Keratinocyte (primary cell): ENCODE measurements around the gene OTOS. TPM values are rescaled to one million over a fixed set of nuclear protein-coding genes. Genes with fewer than 3 reads are reported as not detected.

Source experiments
- DNase-seq: peaks from one replicate; pipeline ENCODE4 v3.0.0-alpha.2; 2011; ENCODE audit warnings: low read depth, missing footprints, low spot score
- FAIRE-seq: peaks from 2 replicates; lab custom pipeline; 2011; peaks lifted over from hg19 to GRCh38; lab: Jason Lieb, UNC
- H2AFZ ChIP-seq: 2 replicates; pipeline ENCODE4 v1.6.0; 2012; ENCODE audit warnings: low read length, control low read depth, inconsistent platforms; ENCODE audit not compliant: control insufficient read depth
- H3K27ac ChIP-seq: 2 replicates; pipeline ENCODE4 v1.5.1; 2011; ENCODE audit warnings: low read length; ENCODE audit not compliant: control insufficient read depth, insufficient read depth
- H3K27me3 ChIP-seq: 3 replicates; pipeline ENCODE4 v1.6.0; 2011; ENCODE audit warnings: low read length; ENCODE audit not compliant: control insufficient read depth, insufficient read depth; ENCODE audit errors: extremely low read depth
- H3K36me3 ChIP-seq, 2 experiments: 2 replicates in 1 of 2; 3 replicates in 1 of 2; pipeline ENCODE4 v1.5.1; 2011; ENCODE audit warnings: low read length in 2 of 2, mild to moderate bottlenecking in 1 of 2; ENCODE audit not compliant: control insufficient read depth in 2 of 2, insufficient read depth in 2 of 2; ENCODE audit errors: extremely low read depth in 1 of 2
- H3K4me1 ChIP-seq: 3 replicates; pipeline ENCODE4 v1.5.1; 2011; ENCODE audit warnings: low read length; ENCODE audit not compliant: control insufficient read depth, insufficient read depth; ENCODE audit errors: extremely low read depth
- H3K4me2 ChIP-seq: 3 replicates; pipeline ENCODE4 v1.6.0; 2011; ENCODE audit warnings: low read depth, low read length; ENCODE audit not compliant: control insufficient read depth, insufficient read depth; ENCODE audit errors: extremely low read depth
- H3K4me3 ChIP-seq, 3 experiments: fragments of 200-600 bp in 1 of 3; sonication (generic) in 1 of 3; 2 replicates in 2 of 3; 3 replicates in 1 of 3; pipeline ENCODE4 v1.5.1; 2011 to 2016; ENCODE audit warnings: low read length in 3 of 3, mild to moderate bottlenecking in 3 of 3, control low read depth in 2 of 3, inconsistent platforms in 1 of 3, low read depth in 1 of 3, mixed read lengths in 1 of 3, mixed run types in 1 of 3, moderate library complexity in 1 of 3; ENCODE audit not compliant: control insufficient read depth in 2 of 3, insufficient read depth in 2 of 3; ENCODE audit errors: extremely low read depth in 1 of 3
- H3K79me2 ChIP-seq: 2 replicates; pipeline ENCODE4 v1.6.0; 2012; ENCODE audit warnings: low read length; ENCODE audit not compliant: control insufficient read depth, insufficient read depth
- H3K9ac ChIP-seq: 3 replicates; pipeline ENCODE4 v1.6.0; 2011; ENCODE audit warnings: low read length; ENCODE audit not compliant: control insufficient read depth, insufficient read depth; ENCODE audit errors: extremely low read depth
- H3K9me1 ChIP-seq: 3 replicates; pipeline ENCODE4 v1.6.0; 2011; ENCODE audit warnings: low read length; ENCODE audit not compliant: control insufficient read depth, insufficient read depth; ENCODE audit errors: extremely low read depth
- H3K9me3 ChIP-seq: 2 replicates; pipeline ENCODE4 v1.5.1; 2012; ENCODE audit warnings: low read depth, low read length; ENCODE audit not compliant: control insufficient read depth
- H4K20me1 ChIP-seq: 3 replicates; pipeline ENCODE4 v1.6.0; 2011; ENCODE audit warnings: low read length; ENCODE audit not compliant: control insufficient read depth, insufficient read depth; ENCODE audit errors: extremely low read depth
- EZH2 ChIP-seq: IDR thresholded peaks from one replicate; pipeline ENCODE4 v1.6.1; 2012; ENCODE audit warnings: inconsistent platforms, mild to moderate bottlenecking, low read length, moderate library complexity
- dilution Hi-C: fragments of 300-500 bp; cut with MboI; formaldehyde crosslinking; loops from one replicate; pipeline ENCODE4 v1.7.0; 2020; ENCODE audit warnings: low sequenced_read_pairs; ENCODE audit not compliant: extremely low pct_ligation_motif_present
- polyA plus RNA-seq, 5 experiments: library from polyadenylated mRNA; depleted of rRNA in 3 of 5; stranded (reverse) in 3 of 5; stranded (forward) in 1 of 5; unstranded in 1 of 5; fragments of >200 nt; gene quantifications; 1 replicate in 1 of 5; 2 replicates in 3 of 5; 3 replicates in 1 of 5; pipeline versions ENCODE4 v1.2.1 to v1.2.3, GENCODE V29; 2011 to 2012; ENCODE audit warnings: missing spikeins in 2 of 5, low read depth in 1 of 5, low replicate concordance in 1 of 5
- TF ChIP-seq, protein P1 (sequence below), 3 experiments: IDR thresholded peaks in 1 of 3; conservative IDR thresholded peaks in 1 of 3; optimal IDR thresholded peaks in 1 of 3; 2 replicates in 2 of 3; 3 replicates in 1 of 3; pipeline versions ENCODE3 to v1.5.1; 2011; ENCODE audit warnings: low read length in 3 of 3, mild to moderate bottlenecking in 3 of 3, moderate library complexity in 2 of 3, control low read depth in 1 of 3, inconsistent platforms in 1 of 3; ENCODE audit not compliant: insufficient read depth in 2 of 3; ENCODE audit errors: extremely low read depth in 1 of 3

OTOS gene
- polyA plus RNA-seq, 1 donor (not counting 4 experiments of a cell fraction or from before 2014, with no cell fraction given), result not detected

GRCh38 chr2:240142859-240143258 lies 2.4 kb upstream of the OTOS start:
- TF ChIP-seq EZH2, result no peak
- TF ChIP-seq, protein P1, sequence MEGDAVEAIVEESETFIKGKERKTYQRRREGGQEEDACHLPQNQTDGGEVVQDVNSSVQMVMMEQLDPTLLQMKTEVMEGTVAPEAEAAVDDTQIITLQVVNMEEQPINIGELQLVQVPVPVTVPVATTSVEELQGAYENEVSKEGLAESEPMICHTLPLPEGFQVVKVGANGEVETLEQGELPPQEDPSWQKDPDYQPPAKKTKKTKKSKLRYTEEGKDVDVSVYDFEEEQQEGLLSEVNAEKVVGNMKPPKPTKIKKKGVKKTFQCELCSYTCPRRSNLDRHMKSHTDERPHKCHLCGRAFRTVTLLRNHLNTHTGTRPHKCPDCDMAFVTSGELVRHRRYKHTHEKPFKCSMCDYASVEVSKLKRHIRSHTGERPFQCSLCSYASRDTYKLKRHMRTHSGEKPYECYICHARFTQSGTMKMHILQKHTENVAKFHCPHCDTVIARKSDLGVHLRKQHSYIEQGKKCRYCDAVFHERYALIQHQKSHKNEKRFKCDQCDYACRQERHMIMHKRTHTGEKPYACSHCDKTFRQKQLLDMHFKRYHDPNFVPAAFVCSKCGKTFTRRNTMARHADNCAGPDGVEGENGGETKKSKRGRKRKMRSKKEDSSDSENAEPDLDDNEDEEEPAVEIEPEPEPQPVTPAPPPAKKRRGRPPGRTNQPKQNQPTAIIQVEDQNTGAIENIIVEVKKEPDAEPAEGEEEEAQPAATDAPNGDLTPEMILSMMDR (optimal IDR thresholded peaks at IDR 0.05 in 1 of 3, IDR thresholded peaks at IDR 0.05 in 1 of 3, conservative IDR thresholded peaks at IDR 0.05 in 1 of 3; ENCODE audit: extremely low read depth in 1 of 3, insufficient read depth in 2 of 3, low read length in 3 of 3), result no peak
- Histone ChIP-seq H3K4me1 (peaks cover 7% of the 10 kb centered on the region), H3K79me2 (no peaks in the 10 kb centered on the region), H3K36me3 (no peaks in the 10 kb centered on the region), H3K4me2 (no peak overlapping the region), H3K27me3 (no peaks in the 10 kb centered on the region), H4K20me1 (no peaks in the 10 kb centered on the region), H2AFZ (no peak overlapping the region), H3K27ac (no peak overlapping the region), H3K9me1 (no peaks in the 10 kb centered on the region), H3K9ac (no peak overlapping the region), H3K9me3 (no peaks in the 10 kb centered on the region), H3K4me3 (no peak overlapping the region)
- dilution Hi-C loops, result no loop called here
- DNase-seq (no peak), FAIRE-seq (no peak)

GRCh38 chr2:240142256-240142775 lies 1.9 kb upstream of the OTOS start:
- Histone ChIP-seq H3K4me2 (no peak overlapping the region), H3K9ac (no peak overlapping the region), H4K20me1 (no peaks in the 10 kb centered on the region), H3K9me3 (no peaks in the 10 kb centered on the region), H3K79me2 (no peaks in the 10 kb centered on the region), H3K27me3 (no peaks in the 10 kb centered on the region), H3K27ac (no peak overlapping the region), H2AFZ (no peak overlapping the region), H3K4me3 (no peak overlapping the region), H3K36me3 (no peaks in the 10 kb centered on the region), H3K4me1 (peaks cover 7% of the 10 kb centered on the region), H3K9me1 (no peaks in the 10 kb centered on the region)
- no peak for DNase-seq
- no peak for FAIRE-seq
- TF ChIP-seq, protein P1 (optimal IDR thresholded peaks at IDR 0.05 in 1 of 3, IDR thresholded peaks at IDR 0.05 in 1 of 3, conservative IDR thresholded peaks at IDR 0.05 in 1 of 3; ENCODE audit: extremely low read depth in 1 of 3, insufficient read depth in 2 of 3, low read length in 3 of 3), result no peak
- TF ChIP-seq EZH2, result no peak
- dilution Hi-C loops, result no loop called here
